GM12878 (cell line): Measurements from ENCODE around the gene NLGN1.

Experiments used
- CBFB ChIP-seq: IDR thresholded peaks from 2 replicates; pipeline ENCODE4 v1.6.1; 2016; ENCODE audit warnings: antibody characterized with exemption, low read depth
- CHD4 ChIP-seq: fragments of 200-600 bp; sonication (generic); IDR thresholded peaks from 2 replicates; pipeline ENCODE4 v1.6.1; 2016; ENCODE audit warnings: mild to moderate bottlenecking
- CREB1 ChIP-seq: IDR thresholded peaks from 2 replicates; pipeline ENCODE4 v1.6.1; 2012; ENCODE audit warnings: low read depth, mild to moderate bottlenecking, inconsistent platforms
- GABPA ChIP-seq: IDR thresholded peaks from 2 replicates; pipeline ENCODE4 v1.6.1; 2014; ENCODE audit warnings: antibody characterized with exemption, low read depth, mild to moderate bottlenecking, inconsistent platforms
- NRF1 ChIP-seq: conservative IDR thresholded peaks from 2 replicates; pipeline ENCODE4 v1.6.1; 2011; ENCODE audit warnings: mild to moderate bottlenecking, low read depth, low read length, improper control_type of control experiment
- POLR2A ChIP-seq: IDR thresholded peaks from 2 replicates; pipeline ENCODE4 v1.6.1; 2011; ENCODE audit warnings: low read depth, mild to moderate bottlenecking, low read length
- POLR2AphosphoS5 ChIP-seq: IDR thresholded peaks from 2 replicates; pipeline ENCODE4 v1.6.1; 2011; ENCODE audit warnings: mild to moderate bottlenecking, low read length, inconsistent platforms
- RBBP5 ChIP-seq: fragments of 200-600 bp; sonication (generic); conservative IDR thresholded peaks from 2 replicates; pipeline ENCODE4 v1.6.1; 2016
- SPI1 ChIP-seq: IDR thresholded peaks from 2 replicates; pipeline ENCODE4 v1.6.1; 2011; ENCODE audit warnings: low read depth, mild to moderate bottlenecking, low read length, moderate library complexity, borderline replicate concordance; ENCODE audit not compliant: insufficient read depth
- SUZ12 ChIP-seq: fragments of 200-600 bp; sonication (generic); IDR thresholded peaks from one replicate; pipeline ENCODE4 v1.6.1; 2018; ENCODE audit warnings: antibody characterized with exemption, mild to moderate bottlenecking; ENCODE audit not compliant: unreplicated experiment
- TF ChIP-seq, protein P1 (sequence below), 3 experiments: IDR thresholded peaks in 2 of 3; conservative IDR thresholded peaks in 1 of 3; 2 replicates each; pipeline ENCODE4 v1.5.1; 2011; ENCODE audit warnings: low read depth in 3 of 3, low read length in 3 of 3, mild to moderate bottlenecking in 3 of 3, control low read depth in 2 of 3, moderate library complexity in 2 of 3, inconsistent platforms in 1 of 3, mixed read lengths in 1 of 3; ENCODE audit not compliant: control insufficient read depth in 2 of 3, insufficient read depth in 1 of 3; ENCODE audit errors: extremely low read depth in 1 of 3
- TF ChIP-seq, protein P2 (sequence below): fragments of 450-650 bp; IDR thresholded peaks from 2 replicates; pipeline ENCODE4 v1.6.1; 2016; ENCODE audit warnings: mild to moderate bottlenecking, moderate library complexity, borderline replicate concordance
- TF ChIP-seq, protein P3 (sequence below): fragments of 450-650 bp; conservative IDR thresholded peaks from 2 replicates; pipeline ENCODE4 v1.6.1; 2017; ENCODE audit warnings: mild to moderate bottlenecking, moderate library complexity

DNA sequence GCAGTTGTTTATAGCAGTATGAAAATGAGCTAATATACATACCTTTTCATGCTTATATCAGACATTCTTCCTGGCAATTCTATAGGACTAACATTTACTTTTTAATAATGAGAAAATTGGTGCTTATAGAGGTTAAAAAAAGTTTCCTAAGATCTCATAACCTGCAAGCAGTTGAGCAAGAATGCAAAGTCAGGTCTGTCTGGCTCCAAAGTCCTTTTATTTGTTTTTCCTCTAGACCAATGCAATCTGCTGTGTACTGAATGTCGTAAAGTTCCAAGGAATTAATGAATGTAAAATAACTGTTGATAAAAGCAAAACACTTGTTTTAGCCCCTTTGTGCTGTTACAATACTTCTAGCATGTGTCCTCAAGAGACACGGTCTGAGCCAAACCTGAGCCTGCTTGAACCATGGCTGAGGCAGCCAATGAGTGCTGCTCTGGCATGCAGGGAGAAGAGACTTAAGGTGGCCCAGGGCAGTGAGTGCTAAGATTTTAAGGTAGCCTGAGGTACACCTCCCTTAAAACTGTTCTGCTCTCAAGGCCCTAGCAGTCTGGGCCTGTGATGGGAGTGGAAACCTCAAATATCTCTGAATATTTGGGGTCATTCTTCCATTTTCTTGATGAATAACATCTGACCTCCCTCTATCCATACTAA, 906.5 kb downstream of the NLGN1 start:
- TF ChIP-seq, protein P1, sequence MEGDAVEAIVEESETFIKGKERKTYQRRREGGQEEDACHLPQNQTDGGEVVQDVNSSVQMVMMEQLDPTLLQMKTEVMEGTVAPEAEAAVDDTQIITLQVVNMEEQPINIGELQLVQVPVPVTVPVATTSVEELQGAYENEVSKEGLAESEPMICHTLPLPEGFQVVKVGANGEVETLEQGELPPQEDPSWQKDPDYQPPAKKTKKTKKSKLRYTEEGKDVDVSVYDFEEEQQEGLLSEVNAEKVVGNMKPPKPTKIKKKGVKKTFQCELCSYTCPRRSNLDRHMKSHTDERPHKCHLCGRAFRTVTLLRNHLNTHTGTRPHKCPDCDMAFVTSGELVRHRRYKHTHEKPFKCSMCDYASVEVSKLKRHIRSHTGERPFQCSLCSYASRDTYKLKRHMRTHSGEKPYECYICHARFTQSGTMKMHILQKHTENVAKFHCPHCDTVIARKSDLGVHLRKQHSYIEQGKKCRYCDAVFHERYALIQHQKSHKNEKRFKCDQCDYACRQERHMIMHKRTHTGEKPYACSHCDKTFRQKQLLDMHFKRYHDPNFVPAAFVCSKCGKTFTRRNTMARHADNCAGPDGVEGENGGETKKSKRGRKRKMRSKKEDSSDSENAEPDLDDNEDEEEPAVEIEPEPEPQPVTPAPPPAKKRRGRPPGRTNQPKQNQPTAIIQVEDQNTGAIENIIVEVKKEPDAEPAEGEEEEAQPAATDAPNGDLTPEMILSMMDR (IDR thresholded peaks at IDR 0.05 in 2 of 3, conservative IDR thresholded peaks at IDR 0.05 in 1 of 3; ENCODE audit: control insufficient read depth in 2 of 3, extremely low read depth in 1 of 3, insufficient read depth in 1 of 3, low read depth in 3 of 3, low read length in 3 of 3): no peak
- TF ChIP-seq RBBP5: no peak
- TF ChIP-seq, protein P2, sequence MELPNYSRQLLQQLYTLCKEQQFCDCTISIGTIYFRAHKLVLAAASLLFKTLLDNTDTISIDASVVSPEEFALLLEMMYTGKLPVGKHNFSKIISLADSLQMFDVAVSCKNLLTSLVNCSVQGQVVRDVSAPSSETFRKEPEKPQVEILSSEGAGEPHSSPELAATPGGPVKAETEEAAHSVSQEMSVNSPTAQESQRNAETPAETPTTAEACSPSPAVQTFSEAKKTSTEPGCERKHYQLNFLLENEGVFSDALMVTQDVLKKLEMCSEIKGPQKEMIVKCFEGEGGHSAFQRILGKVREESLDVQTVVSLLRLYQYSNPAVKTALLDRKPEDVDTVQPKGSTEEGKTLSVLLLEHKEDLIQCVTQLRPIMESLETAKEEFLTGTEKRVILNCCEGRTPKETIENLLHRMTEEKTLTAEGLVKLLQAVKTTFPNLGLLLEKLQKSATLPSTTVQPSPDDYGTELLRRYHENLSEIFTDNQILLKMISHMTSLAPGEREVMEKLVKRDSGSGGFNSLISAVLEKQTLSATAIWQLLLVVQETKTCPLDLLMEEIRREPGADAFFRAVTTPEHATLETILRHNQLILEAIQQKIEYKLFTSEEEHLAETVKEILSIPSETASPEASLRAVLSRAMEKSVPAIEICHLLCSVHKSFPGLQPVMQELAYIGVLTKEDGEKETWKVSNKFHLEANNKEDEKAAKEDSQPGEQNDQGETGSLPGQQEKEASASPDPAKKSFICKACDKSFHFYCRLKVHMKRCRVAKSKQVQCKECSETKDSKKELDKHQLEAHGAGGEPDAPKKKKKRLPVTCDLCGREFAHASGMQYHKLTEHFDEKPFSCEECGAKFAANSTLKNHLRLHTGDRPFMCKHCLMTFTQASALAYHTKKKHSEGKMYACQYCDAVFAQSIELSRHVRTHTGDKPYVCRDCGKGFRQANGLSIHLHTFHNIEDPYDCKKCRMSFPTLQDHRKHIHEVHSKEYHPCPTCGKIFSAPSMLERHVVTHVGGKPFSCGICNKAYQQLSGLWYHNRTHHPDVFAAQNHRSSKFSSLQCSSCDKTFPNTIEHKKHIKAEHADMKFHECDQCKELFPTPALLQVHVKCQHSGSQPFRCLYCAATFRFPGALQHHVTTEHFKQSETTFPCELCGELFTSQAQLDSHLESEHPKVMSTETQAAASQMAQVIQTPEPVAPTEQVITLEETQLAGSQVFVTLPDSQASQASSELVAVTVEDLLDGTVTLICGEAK: no peak
- TF ChIP-seq CREB1: no peak
- TF ChIP-seq POLR2A: no peak
- no peak for TF ChIP-seq POLR2AphosphoS5
- TF ChIP-seq CHD4: no peak
- TF ChIP-seq, protein P3, sequence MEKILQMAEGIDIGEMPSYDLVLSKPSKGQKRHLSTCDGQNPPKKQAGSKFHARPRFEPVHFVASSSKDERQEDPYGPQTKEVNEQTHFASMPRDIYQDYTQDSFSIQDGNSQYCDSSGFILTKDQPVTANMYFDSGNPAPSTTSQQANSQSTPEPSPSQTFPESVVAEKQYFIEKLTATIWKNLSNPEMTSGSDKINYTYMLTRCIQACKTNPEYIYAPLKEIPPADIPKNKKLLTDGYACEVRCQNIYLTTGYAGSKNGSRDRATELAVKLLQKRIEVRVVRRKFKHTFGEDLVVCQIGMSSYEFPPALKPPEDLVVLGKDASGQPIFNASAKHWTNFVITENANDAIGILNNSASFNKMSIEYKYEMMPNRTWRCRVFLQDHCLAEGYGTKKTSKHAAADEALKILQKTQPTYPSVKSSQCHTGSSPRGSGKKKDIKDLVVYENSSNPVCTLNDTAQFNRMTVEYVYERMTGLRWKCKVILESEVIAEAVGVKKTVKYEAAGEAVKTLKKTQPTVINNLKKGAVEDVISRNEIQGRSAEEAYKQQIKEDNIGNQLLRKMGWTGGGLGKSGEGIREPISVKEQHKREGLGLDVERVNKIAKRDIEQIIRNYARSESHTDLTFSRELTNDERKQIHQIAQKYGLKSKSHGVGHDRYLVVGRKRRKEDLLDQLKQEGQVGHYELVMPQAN: no peak
- TF ChIP-seq GABPA: no peak
- no peak for TF ChIP-seq SUZ12
- TF ChIP-seq CBFB: no peak
- no peak for TF ChIP-seq SPI1
- TF ChIP-seq NRF1: no peak
